ENCODE measurements around the gene PIGU.

Gene PIGU

GRCh38 chr20:34535857-34536256, 141.0 kb downstream of the PIGU start:
- Histone ChIP-seq H3K4me3 (ENCODE audit: low read length) (no peak overlapping the region), H3K4me1 (ENCODE audit: control insufficient read depth, insufficient read depth, low read length) (no peaks in the 10 kb centered on the region), H3K27me3 (ENCODE audit: control insufficient read depth, insufficient read depth, low read length) (no peaks in the 10 kb centered on the region), H3K27ac (ENCODE audit: low read length) (no peak overlapping the region), H3K36me3 (ENCODE audit: control insufficient read depth, insufficient read depth, low read length) (peaks cover 25% of the 10 kb centered on the region), H3K9me3 (ENCODE audit: control insufficient read depth, insufficient read depth, low read length) (no peaks in the 10 kb centered on the region)
- no peak for DNase-seq (ENCODE audit: low read depth, low spot score)
- no CpG with 5 or more reads among the region's 2 CpGs for WGBS (ENCODE audit: insufficient coverage, insufficient read length)

- Histone ChIP-seq H3K4me1 (ENCODE audit: control insufficient read depth, insufficient read depth, low read length) (no peaks in the 10 kb centered on the region), H3K27me3 (ENCODE audit: control insufficient read depth, insufficient read depth, low read length) (no peaks in the 10 kb centered on the region), H3K36me3 (ENCODE audit: control insufficient read depth, insufficient read depth, low read length) (peaks cover 24% of the 10 kb centered on the region; the same call in 1 of the 2 replicates), H3K9me3 (ENCODE audit: control insufficient read depth, insufficient read depth, low read length) (no peaks in the 10 kb centered on the region), H3K4me3 (ENCODE audit: low read length) (no peak overlapping the region), H3K27ac (ENCODE audit: low read length) (no peak overlapping the region)
- WGBS (ENCODE audit: insufficient coverage, insufficient read length): no CpG with 5 or more reads among the region's 15 CpGs
- DNase-seq (ENCODE audit: low read depth, low spot score): no peak
Measured at GRCh38 chr20:34535301-34535840, 141.5 kb downstream of the PIGU start.

GRCh38 chr20:34534391-34535165, 142.3 kb downstream of the PIGU start:
- Histone ChIP-seq H3K4me3 (ENCODE audit: low read length) (no peak overlapping the region), H3K27ac (ENCODE audit: low read length) (no peak overlapping the region), H3K36me3 (ENCODE audit: control insufficient read depth, insufficient read depth, low read length) (peaks cover 24% of the 10 kb centered on the region; the same call in 1 of the 2 replicates), H3K9me3 (ENCODE audit: control insufficient read depth, insufficient read depth, low read length) (no peaks in the 10 kb centered on the region), H3K27me3 (ENCODE audit: control insufficient read depth, insufficient read depth, low read length) (no peaks in the 10 kb centered on the region), H3K4me1 (ENCODE audit: control insufficient read depth, insufficient read depth, low read length) (no peaks in the 10 kb centered on the region)
- no CpG with 5 or more reads among the region's 15 CpGs for WGBS (ENCODE audit: insufficient coverage, insufficient read length)
- DNase-seq (ENCODE audit: low read depth, low spot score): no peak

- peaks cover 28% of the 10 kb centered on the region; the same call in 1 of the 2 replicates for H3K36me3 ChIP-seq (ENCODE audit: control insufficient read depth, insufficient read depth, low read length)
- no peaks in the 10 kb centered on the region for H3K4me1 ChIP-seq (ENCODE audit: control insufficient read depth, insufficient read depth, low read length)
- H3K27me3 ChIP-seq (ENCODE audit: control insufficient read depth, insufficient read depth, low read length): no peaks in the 10 kb centered on the region
- WGBS (ENCODE audit: insufficient coverage, insufficient read length): no CpG with 5 or more reads among the region's 7 CpGs
- H3K4me3 ChIP-seq (ENCODE audit: low read length): no peak overlapping the region
- H3K9me3 ChIP-seq (ENCODE audit: control insufficient read depth, insufficient read depth, low read length): no peaks in the 10 kb centered on the region
- no peak overlapping the region for H3K27ac ChIP-seq (ENCODE audit: low read length)
- no peak for DNase-seq (ENCODE audit: low read depth, low spot score)
Measured at GRCh38 chr20:34532756-34533155, 144.1 kb downstream of the PIGU start.

GRCh38 chr20:34532320-34532719, 144.6 kb downstream of the PIGU start:
- Histone ChIP-seq H3K4me1 (ENCODE audit: control insufficient read depth, insufficient read depth, low read length) (no peaks in the 10 kb centered on the region), H3K36me3 (ENCODE audit: control insufficient read depth, insufficient read depth, low read length) (peaks cover 25% of the 10 kb centered on the region; the same call in 1 of the 2 replicates)

GRCh38 chr20:34531608-34532265, 145.2 kb downstream of the PIGU start:
- DNase-seq (ENCODE audit: low read depth, low spot score): no peak
- Histone ChIP-seq H3K4me1 (ENCODE audit: control insufficient read depth, insufficient read depth, low read length) (no peaks in the 10 kb centered on the region), H3K9me3 (ENCODE audit: control insufficient read depth, insufficient read depth, low read length) (no peaks in the 10 kb centered on the region), H3K4me3 (ENCODE audit: low read length) (no peak overlapping the region), H3K27ac (ENCODE audit: low read length) (no peak overlapping the region), H3K27me3 (ENCODE audit: control insufficient read depth, insufficient read depth, low read length) (no peaks in the 10 kb centered on the region), H3K36me3 (ENCODE audit: control insufficient read depth, insufficient read depth, low read length) (peaks cover 27% of the 10 kb centered on the region; the same call in 1 of the 2 replicates)
- WGBS (ENCODE audit: insufficient coverage, insufficient read length): no CpG with 5 or more reads among the region's 8 CpGs

More at GRCh38 chr20:34532320-34532719, 144.6 kb downstream of the PIGU start:
- Histone ChIP-seq H3K27ac (ENCODE audit: low read length) (no peak overlapping the region), H3K4me3 (ENCODE audit: low read length) (no peak overlapping the region), H3K27me3 (ENCODE audit: control insufficient read depth, insufficient read depth, low read length) (no peaks in the 10 kb centered on the region), H3K9me3 (ENCODE audit: control insufficient read depth, insufficient read depth, low read length) (no peaks in the 10 kb centered on the region)
- no CpG with 5 or more reads among the region's 8 CpGs for WGBS (ENCODE audit: insufficient coverage, insufficient read length)
- DNase-seq (ENCODE audit: low read depth, low spot score): no peak

GRCh38 chr20:34530342-34530741, 146.6 kb downstream of the PIGU start:
- peaks cover 18% of the 10 kb centered on the region; the same call in 1 of the 2 replicates for H3K36me3 ChIP-seq (ENCODE audit: control insufficient read depth, insufficient read depth, low read length)
- no peak overlapping the region for H3K27ac ChIP-seq (ENCODE audit: low read length)
- no CpG with 5 or more reads among the region's 5 CpGs for WGBS (ENCODE audit: insufficient coverage, insufficient read length)

GRCh38 chr20:34529742-34530141, 147.2 kb downstream of the PIGU start:
- no peak for DNase-seq (ENCODE audit: low read depth, low spot score)
- Histone ChIP-seq H3K4me3 (ENCODE audit: low read length) (no peak overlapping the region), H3K36me3 (ENCODE audit: control insufficient read depth, insufficient read depth, low read length) (peaks cover 14% of the 10 kb centered on the region; the same call in 1 of the 2 replicates), H3K9me3 (ENCODE audit: control insufficient read depth, insufficient read depth, low read length) (no peaks in the 10 kb centered on the region), H3K27me3 (ENCODE audit: control insufficient read depth, insufficient read depth, low read length) (no peaks in the 10 kb centered on the region), H3K4me1 (ENCODE audit: control insufficient read depth, insufficient read depth, low read length) (no peaks in the 10 kb centered on the region), H3K27ac (ENCODE audit: low read length) (no peak overlapping the region)
- whole genome bisulfite sequencing (ENCODE audit: insufficient coverage, insufficient read length): no CpG with 5 or more reads among the region's 3 CpGs

More at GRCh38 chr20:34530342-34530741, 146.6 kb downstream of the PIGU start:
- Histone ChIP-seq H3K9me3 (ENCODE audit: control insufficient read depth, insufficient read depth, low read length) (no peaks in the 10 kb centered on the region), H3K4me1 (ENCODE audit: control insufficient read depth, insufficient read depth, low read length) (no peaks in the 10 kb centered on the region), H3K27me3 (ENCODE audit: control insufficient read depth, insufficient read depth, low read length) (no peaks in the 10 kb centered on the region), H3K4me3 (ENCODE audit: low read length) (no peak overlapping the region)
- no peak for DNase-seq (ENCODE audit: low read depth, low spot score)

GRCh38 chr20:34528921-34529297, 148.0 kb downstream of the PIGU start:
- H3K36me3 ChIP-seq (ENCODE audit: control insufficient read depth, insufficient read depth, low read length): peaks cover 9% of the 10 kb centered on the region; the same call in 1 of the 2 replicates
- H3K27ac ChIP-seq (ENCODE audit: low read length): no peak overlapping the region
- H3K9me3 ChIP-seq (ENCODE audit: control insufficient read depth, insufficient read depth, low read length): no peaks in the 10 kb centered on the region
- no peak for DNase-seq (ENCODE audit: low read depth, low spot score)
- H3K4me1 ChIP-seq (ENCODE audit: control insufficient read depth, insufficient read depth, low read length): no peaks in the 10 kb centered on the region
- no CpG with 5 or more reads among the region's 5 CpGs for WGBS (ENCODE audit: insufficient coverage, insufficient read length)
- H3K27me3 ChIP-seq (ENCODE audit: control insufficient read depth, insufficient read depth, low read length): no peaks in the 10 kb centered on the region
- no peak overlapping the region for H3K4me3 ChIP-seq (ENCODE audit: low read length)

- Histone ChIP-seq H3K27me3 (ENCODE audit: control insufficient read depth, insufficient read depth, low read length) (no peaks in the 10 kb centered on the region), H3K36me3 (ENCODE audit: control insufficient read depth, insufficient read depth, low read length) (peaks cover 6% of the 10 kb centered on the region; the same call in 1 of the 2 replicates), H3K9me3 (ENCODE audit: control insufficient read depth, insufficient read depth, low read length) (no peaks in the 10 kb centered on the region), H3K27ac (ENCODE audit: low read length) (no peak overlapping the region), H3K4me3 (ENCODE audit: low read length) (no peak overlapping the region), H3K4me1 (ENCODE audit: control insufficient read depth, insufficient read depth, low read length) (no peaks in the 10 kb centered on the region)
- DNase-seq (ENCODE audit: low read depth, low spot score): no peak
- WGBS (ENCODE audit: insufficient coverage, insufficient read length): no CpG with 5 or more reads among the region's 10 CpGs
Measured at GRCh38 chr20:34527016-34527415, 149.9 kb downstream of the PIGU start.

Data from iPS DF 6.9 (cell line).